GM08714 (cell line): ENCODE measurements around the gene RBM23.
"Not testable (repeated sequence)": the region's sequence is repeated elsewhere in the genome, so short reads cannot be mapped to it uniquely, and the experiment has no call there.

Experiments
- H3K4me3 ChIP-seq: fragments of 200-500 bp; sonication (Bioruptor generic); 2 replicates; pipeline ENCODE4 v1.5.1; 2014; ENCODE audit warnings: mild to moderate bottlenecking, low read length, inconsistent platforms
- ZNF274 ChIP-seq: IDR thresholded peaks from 2 replicates; pipeline ENCODE4 v1.6.1; 2012; ENCODE audit warnings: mild to moderate bottlenecking, low read depth, low read length

The RBM23 gene

GRCh38 chr14:22928237-22929103 lies 9.5 kb upstream of the RBM23 start:
- no peak for TF ChIP-seq ZNF274
- peak overlapping the region; percentile 86 for H3K4me3 ChIP-seq

- no peak overlapping the region for H3K4me3 ChIP-seq
- TF ChIP-seq ZNF274, result no peak
Measured at GRCh38 chr14:22926316-22926715, 7.4 kb upstream of the RBM23 start.

GRCh38 chr14:22925513-22925912 lies 6.6 kb upstream of the RBM23 start:
- H3K4me3 ChIP-seq, result no peak overlapping the region
- TF ChIP-seq ZNF274, result no peak

- no peak for TF ChIP-seq ZNF274
- no peak overlapping the region for H3K4me3 ChIP-seq
Measured at GRCh38 chr14:22923746-22924145, 4.8 kb upstream of the RBM23 start.

GRCh38 chr14:22922294-22922693 lies 3.3 kb upstream of the RBM23 start:
- TF ChIP-seq ZNF274, result no peak
- H3K4me3 ChIP-seq, result no peak overlapping the region

GRCh38 chr14:22920697-22921096 lies 1.7 kb upstream of the RBM23 start:
- H3K4me3 ChIP-seq, result no peak overlapping the region
- TF ChIP-seq ZNF274, result no peak

GRCh38 chr14:22919601-22919921 lies 612 bp upstream of the RBM23 start:
- H3K4me3 ChIP-seq, result peak overlapping the region; percentile 45; the same call in 1 of the 2 replicates
- TF ChIP-seq ZNF274, result no peak

- TF ChIP-seq ZNF274, result no peak
- no peak overlapping the region for H3K4me3 ChIP-seq
Measured at GRCh38 chr14:22915886-22916521, 2.9 kb downstream of the RBM23 start.

GRCh38 chr14:22914836-22915235 lies 4.1 kb downstream of the RBM23 start:
- not testable (repeated sequence) for H3K4me3 ChIP-seq

- no peak for TF ChIP-seq ZNF274
- no peak overlapping the region for H3K4me3 ChIP-seq
Measured at GRCh38 chr14:22910916-22911315, 8.0 kb downstream of the RBM23 start.

- TF ChIP-seq ZNF274, result no peak
Measured at GRCh38 chr14:22908601-22909000, 10.3 kb downstream of the RBM23 start.

GRCh38 chr14:22907429-22907828 lies 11.5 kb downstream of the RBM23 start:
- TF ChIP-seq ZNF274, result no peak
- no peak overlapping the region for H3K4me3 ChIP-seq

More at GRCh38 chr14:22908601-22909000, 10.3 kb downstream of the RBM23 start:
- H3K4me3 ChIP-seq, result no peak overlapping the region

- no peak for TF ChIP-seq ZNF274
Measured at GRCh38 chr14:22906073-22906472, 12.9 kb downstream of the RBM23 start.

GRCh38 chr14:22905627-22906026 lies 13.3 kb downstream of the RBM23 start:
- no peak for TF ChIP-seq ZNF274
- H3K4me3 ChIP-seq, result no peak overlapping the region

More at GRCh38 chr14:22906073-22906472, 12.9 kb downstream of the RBM23 start:
- H3K4me3 ChIP-seq, result no peak overlapping the region

- no peak for TF ChIP-seq ZNF274
- no peak overlapping the region for H3K4me3 ChIP-seq
Measured at GRCh38 chr14:22903742-22904087, 15.2 kb downstream of the RBM23 start.

GRCh38 chr14:22901799-22902198 lies 17.1 kb downstream of the RBM23 start:
- no peak for TF ChIP-seq ZNF274
- no peak overlapping the region for H3K4me3 ChIP-seq
